Endodermal cell (in vitro differentiated cells): ENCODE measurements around the gene TUBA8. TPM values are rescaled to one million over a fixed set of nuclear protein-coding genes. Genes with fewer than 3 reads are reported as not detected.
"Not testable (repeated sequence)": the region's sequence is repeated elsewhere in the genome, so short reads cannot be mapped to it uniquely, and the experiment has no call there.

Source experiments
- DNase-seq: peaks from one replicate; pipeline ENCODE4 v3.0.0-alpha.2; 2017
- H3K27ac ChIP-seq: 2 replicates; pipeline ENCODE4 v1.5.1; 2013; ENCODE audit warnings: mild to moderate bottlenecking, low read depth, low read length, moderate library complexity
- H3K27me3 ChIP-seq: 2 replicates; pipeline ENCODE4 v1.6.1; 2013; ENCODE audit warnings: mild to moderate bottlenecking, low read length, moderate library complexity; ENCODE audit not compliant: insufficient read depth, control insufficient read depth, poor library complexity, severe bottlenecking
- H3K36me3 ChIP-seq: 2 replicates; pipeline ENCODE4 v1.7.0; 2013; ENCODE audit warnings: mild to moderate bottlenecking, low read length, moderate library complexity; ENCODE audit not compliant: control insufficient read depth, insufficient read depth
- H3K4me1 ChIP-seq: one replicate; pipeline ENCODE4 v1.7.0; 2013; ENCODE audit warnings: low read length; ENCODE audit not compliant: control insufficient read depth, insufficient read depth
- H3K4me3 ChIP-seq: 2 replicates; pipeline ENCODE4 v1.5.1; 2013; ENCODE audit warnings: mild to moderate bottlenecking, low read length, moderate library complexity
- H3K9ac ChIP-seq: 2 replicates; pipeline ENCODE4 v1.6.1; 2013; ENCODE audit warnings: mild to moderate bottlenecking, low read length, moderate library complexity; ENCODE audit not compliant: poor library complexity, severe bottlenecking; ENCODE audit errors: extremely low read depth
- H3K9me3 ChIP-seq: 2 replicates; pipeline ENCODE4 v1.6.1; 2013; ENCODE audit warnings: mild to moderate bottlenecking, low read length, moderate library complexity; ENCODE audit not compliant: control insufficient read depth
- H3K27ac Mint-ChIP-seq: 2 replicates; pipeline ENCODE4 v1.8.0; 2020; ENCODE audit warnings: mixed read lengths
- H3K27me3 Mint-ChIP-seq: 2 replicates; pipeline ENCODE4 v1.8.0; 2021; ENCODE audit warnings: mild to moderate bottlenecking, mixed read lengths; ENCODE audit not compliant: insufficient read depth
- H3K36me3 Mint-ChIP-seq: 2 replicates; pipeline ENCODE4 v1.8.0; 2020; ENCODE audit warnings: low read depth, mixed read lengths
- H3K4me1 Mint-ChIP-seq: 2 replicates; pipeline ENCODE4 v1.8.0; 2020; ENCODE audit warnings: mixed read lengths
- H3K4me3 Mint-ChIP-seq: 2 replicates; pipeline ENCODE4 v1.8.0; 2020; ENCODE audit warnings: mild to moderate bottlenecking, moderate library complexity, mixed read lengths
- H3K9me3 Mint-ChIP-seq: 2 replicates; pipeline ENCODE4 v1.8.0; 2020; ENCODE audit warnings: mild to moderate bottlenecking, mixed read lengths
- CTCF ChIP-seq: fragments of 200-600 bp; sonication (generic); conservative IDR thresholded peaks from 2 replicates; pipeline ENCODE4 v1.5.0; 2021; ENCODE audit warnings: antibody characterized with exemption, mild to moderate bottlenecking
- WGBS, 2 experiments: methylation state at CpG; one replicate each; pipeline versions ENCODE4 v1.1.5 to v1.1.7; 2013; ENCODE audit warnings: missing lambda C conversion rate in 2 of 2, mixed read lengths in 1 of 2; ENCODE audit not compliant: insufficient coverage in 1 of 2, insufficient read length in 1 of 2; 5-methylcytosine and 5-hydroxymethylcytosine counted together
- total RNA-seq, 2 donors: library from RNA; stranded (reverse); fragmentation: NEBNext Ultra II Directional in 1 of 2; extraction: Animal tissue kit (Norgen Biotek cat#: 25700) in 1 of 2; gene quantifications; 2 replicates in 1 of 2; 3 replicates in 1 of 2; pipeline ENCODE4 v1.2.1, GENCODE V29; 2021

Gene TUBA8
- total RNA-seq, 2 donors from 2014 or later, result 0.58 to 0.66 TPM

GRCh38 chr22:18104566-18104965 is 6.0 kb upstream of the TUBA8 start:
- Mint-ChIP-seq H3K4me3 (no peak overlapping the region), H3K27me3 (peaks cover 28% of the 10 kb centered on the region), H3K36me3 (peaks cover 5% of the 10 kb centered on the region), H3K4me1 (no peaks in the 10 kb centered on the region), H3K27ac (no peak overlapping the region), H3K9me3 (peaks cover 21% of the 10 kb centered on the region)
- H3K27ac ChIP-seq, result no peak overlapping the region
- H3K9me3 ChIP-seq, result peaks cover 3% of the 10 kb centered on the region
- H3K4me1 ChIP-seq, result no peaks in the 10 kb centered on the region
- 94 to 100% methylated on average over 3 to 4 of the region's 4 CpGs for WGBS, 2 experiments
- peak; percentile 27 for DNase-seq
- no peak overlapping the region for H3K4me3 ChIP-seq
- TF ChIP-seq CTCF, result no peak
- no peaks in the 10 kb centered on the region for H3K36me3 ChIP-seq
- no peak overlapping the region for H3K9ac ChIP-seq
- peaks cover 6% of the 10 kb centered on the region for H3K27me3 ChIP-seq

- Mint-ChIP-seq H3K9me3 (peaks cover 23% of the 10 kb centered on the region), H3K27me3 (peaks cover 41% of the 10 kb centered on the region)
- not testable (repeated sequence) for H3K36me3 ChIP-seq, H3K9me3 ChIP-seq, H3K9ac ChIP-seq, H3K4me3 Mint-ChIP-seq, H3K36me3 Mint-ChIP-seq, H3K27ac Mint-ChIP-seq, H3K4me1 Mint-ChIP-seq, H3K4me3 ChIP-seq, H3K4me1 ChIP-seq, H3K27ac ChIP-seq
- whole genome bisulfite sequencing, 2 experiments, result 89 to 93% methylated on average over 4 to 5 of the region's 7 CpGs
- H3K27me3 ChIP-seq, result peaks cover 20% of the 10 kb centered on the region
- DNase-seq, result peak; percentile 16
Measured at GRCh38 chr22:18105981-18106380, 4.6 kb upstream of the TUBA8 start.

GRCh38 chr22:18106550-18107341 is 3.9 kb upstream of the TUBA8 start:
- not testable (repeated sequence) for H3K9me3 ChIP-seq, H3K4me1 Mint-ChIP-seq, H3K4me3 ChIP-seq, H3K36me3 ChIP-seq, H3K27ac ChIP-seq, H3K4me1 ChIP-seq, H3K4me3 Mint-ChIP-seq, H3K36me3 Mint-ChIP-seq, DNase-seq, H3K27ac Mint-ChIP-seq, H3K9ac ChIP-seq
- WGBS, 2 experiments, result 91 to 95% methylated on average over 4 of the region's 4 CpGs
- Mint-ChIP-seq H3K27me3 (peaks cover 49% of the 10 kb centered on the region), H3K9me3 (peaks cover 23% of the 10 kb centered on the region)
- peaks cover 28% of the 10 kb centered on the region for H3K27me3 ChIP-seq

GRCh38 chr22:18108187-18108586 is 2.4 kb upstream of the TUBA8 start:
- H3K4me3 Mint-ChIP-seq, result no peak overlapping the region
- H3K9me3 ChIP-seq, result peaks cover 3% of the 10 kb centered on the region
- TF ChIP-seq CTCF, result no peak
- H3K27me3 ChIP-seq, result peaks cover 34% of the 10 kb centered on the region
- H3K9me3 Mint-ChIP-seq, result peaks cover 23% of the 10 kb centered on the region
- H3K36me3 Mint-ChIP-seq, result peaks cover 5% of the 10 kb centered on the region
- no peaks in the 10 kb centered on the region for H3K36me3 ChIP-seq
- no peak overlapping the region for H3K4me3 ChIP-seq
- no peak overlapping the region for H3K9ac ChIP-seq
- H3K4me1 Mint-ChIP-seq, result peaks cover 3% of the 10 kb centered on the region
- no peak for DNase-seq
- no peak overlapping the region for H3K27ac Mint-ChIP-seq
- WGBS, 2 experiments, result 91 to 100% methylated on average over 2 to 3 of the region's 3 CpGs
- no peak overlapping the region for H3K27ac ChIP-seq
- no peaks in the 10 kb centered on the region for H3K4me1 ChIP-seq
- peaks cover 61% of the 10 kb centered on the region for H3K27me3 Mint-ChIP-seq
